ENCODE data around the gene ADD3.

ADD3 gene

DNA sequence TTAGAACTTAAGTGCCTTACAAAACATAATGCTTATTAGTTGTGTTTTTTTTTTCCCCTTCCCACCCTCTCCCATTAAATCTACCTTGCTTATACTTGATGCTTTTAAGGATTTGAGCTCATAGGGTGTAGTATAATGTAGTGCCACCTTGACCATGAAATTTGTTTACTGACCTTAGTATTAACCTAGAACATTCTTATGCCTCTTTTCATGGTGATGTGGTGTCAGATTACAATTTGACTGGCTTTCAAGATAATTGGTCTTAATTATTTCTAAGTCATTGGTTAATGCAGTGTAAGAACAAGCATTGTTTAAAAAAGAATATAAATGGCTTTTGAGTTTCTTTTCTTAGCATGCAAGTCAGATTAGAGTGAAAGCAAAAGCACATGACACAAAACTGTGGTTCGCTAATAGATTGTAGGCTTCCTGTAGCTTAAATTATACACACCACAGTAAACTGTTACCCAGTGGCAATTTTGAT lies 61.8 kb downstream of the ADD3 start:
- DNase-seq: peak; percentile 63

- no peak for DNase-seq
Observed at GRCh38 chr10:110073896-110074295, 66.1 kb downstream of the ADD3 start.

GRCh38 chr10:110074298-110074697 lies 66.5 kb downstream of the ADD3 start:
- DNase-seq: no peak

- no peak for DNase-seq
Observed at GRCh38 chr10:110074758-110075671, 67.2 kb downstream of the ADD3 start.

DNA sequence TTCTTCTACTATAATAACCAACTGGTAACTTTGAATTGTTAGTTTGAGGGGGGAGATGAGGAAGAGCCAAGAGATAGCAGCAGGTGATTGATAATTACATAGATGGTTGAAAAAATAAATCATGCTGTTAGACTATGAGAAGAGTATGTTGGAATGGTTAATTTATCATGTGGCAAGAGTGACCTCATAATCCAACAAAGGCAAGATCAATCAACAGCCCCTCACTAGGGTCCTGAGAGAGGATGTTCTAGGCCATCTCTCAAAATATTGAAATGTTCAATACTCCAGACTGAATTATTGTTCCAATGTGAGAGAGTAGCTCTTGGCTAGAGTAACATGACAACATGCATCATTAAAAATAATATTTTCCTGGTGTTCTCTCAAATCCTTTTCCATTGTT lies 67.9 kb downstream of the ADD3 start:
- DNase-seq: no peak

DNA sequence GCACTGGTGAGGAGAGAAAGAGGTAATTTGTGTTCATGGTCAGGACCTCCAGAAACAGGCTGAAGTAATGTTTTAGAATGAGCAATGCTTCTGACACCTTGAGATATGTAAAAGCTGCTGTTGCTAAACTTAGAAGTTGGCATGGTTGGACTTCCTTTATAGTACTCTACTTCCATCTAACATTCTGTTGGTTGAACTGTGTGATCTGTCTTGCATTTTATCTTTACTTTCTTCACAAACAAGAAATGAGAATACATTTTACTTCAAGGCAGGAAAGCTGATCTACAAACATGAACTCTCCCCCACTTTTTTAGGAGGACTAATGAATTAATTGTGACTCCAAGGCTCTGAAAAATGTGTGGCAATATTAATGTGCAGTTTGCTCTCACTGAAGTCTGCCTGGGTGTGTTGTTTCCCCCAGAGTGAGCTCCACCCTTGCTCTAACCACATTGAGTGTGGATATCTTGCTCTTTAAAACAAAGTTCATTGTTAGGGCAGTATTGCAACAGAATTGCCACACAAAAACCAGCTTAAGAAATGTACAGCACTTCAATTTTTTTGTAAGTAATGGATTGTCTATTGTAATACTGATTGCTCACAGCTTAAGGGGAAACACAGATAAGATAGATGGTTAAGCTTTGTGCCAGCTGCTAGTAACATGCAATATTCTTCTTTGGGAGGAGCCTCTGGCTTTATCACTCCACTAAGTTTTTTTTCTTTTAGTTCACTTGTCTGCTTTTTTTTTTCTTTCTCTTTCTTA lies 69.0 kb downstream of the ADD3 start:
- peak; percentile 66 for DNase-seq

DNA sequence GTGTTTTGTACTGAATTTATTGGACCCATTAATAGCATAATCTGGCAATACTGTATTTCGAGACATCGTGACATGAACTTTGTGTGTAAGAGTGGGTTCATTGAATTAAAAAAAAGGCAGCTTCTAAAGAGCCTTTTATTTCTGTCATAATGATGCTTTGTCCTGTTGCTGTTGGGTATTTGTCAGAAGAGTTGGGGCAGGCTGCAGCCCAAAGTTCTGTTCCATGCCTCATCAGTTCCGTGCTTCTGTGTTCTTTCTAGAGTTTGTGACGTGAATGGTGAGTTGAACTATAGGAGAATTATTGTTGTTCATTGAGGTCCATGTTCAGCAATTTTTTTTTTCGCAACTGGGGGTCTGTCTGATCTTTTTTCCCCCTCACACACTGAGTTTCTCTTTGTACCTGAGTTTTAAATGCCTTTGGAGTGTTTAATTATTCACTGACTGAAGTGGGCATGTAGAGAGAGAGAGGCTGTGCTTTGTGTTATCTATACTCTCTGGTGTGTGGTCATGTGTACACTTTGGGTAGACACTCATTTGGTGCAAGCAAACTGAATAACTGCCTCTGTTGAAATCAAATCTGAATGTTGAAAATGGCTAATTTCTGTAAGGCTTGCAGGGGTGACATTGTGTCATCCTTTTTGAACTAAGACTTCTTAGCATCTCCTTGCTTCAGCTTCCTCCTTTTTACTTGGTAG lies 69.8 kb downstream of the ADD3 start:
- no peak for DNase-seq

- DNase-seq: no peak
Observed at GRCh38 chr10:110078317-110078716, 70.5 kb downstream of the ADD3 start.

- peak; percentile 33 for DNase-seq
Observed at GRCh38 chr10:110081911-110082310, 74.1 kb downstream of the ADD3 start.

GRCh38 chr10:110083884-110084283 lies 76.1 kb downstream of the ADD3 start:
- DNase-seq: no peak

DNA sequence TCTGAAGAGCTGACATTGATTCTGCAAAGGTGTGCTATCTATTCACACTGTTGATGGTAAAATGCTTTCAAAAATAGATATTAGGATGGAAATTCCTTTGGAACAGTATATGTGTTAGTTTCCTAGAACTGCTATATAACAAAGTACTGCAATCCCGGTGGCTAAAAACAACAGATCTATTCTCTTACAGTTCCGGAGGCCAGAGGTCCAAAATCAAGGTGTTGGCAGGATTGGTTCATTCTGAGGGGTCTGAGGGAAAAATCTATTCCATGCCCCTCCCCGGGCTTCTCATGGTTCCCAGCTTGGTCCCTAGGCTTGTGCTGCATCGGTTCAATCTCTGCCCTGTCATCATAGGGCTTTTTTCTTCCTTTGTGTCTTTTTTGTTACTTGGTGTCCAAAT lies 79.9 kb downstream of the ADD3 start:
- DNase-seq: no peak

- no peak for DNase-seq
Observed at GRCh38 chr10:110088367-110089104, 80.8 kb downstream of the ADD3 start.

- no peak for DNase-seq
Observed at GRCh38 chr10:110091830-110092229, 84.0 kb downstream of the ADD3 start.

DNA sequence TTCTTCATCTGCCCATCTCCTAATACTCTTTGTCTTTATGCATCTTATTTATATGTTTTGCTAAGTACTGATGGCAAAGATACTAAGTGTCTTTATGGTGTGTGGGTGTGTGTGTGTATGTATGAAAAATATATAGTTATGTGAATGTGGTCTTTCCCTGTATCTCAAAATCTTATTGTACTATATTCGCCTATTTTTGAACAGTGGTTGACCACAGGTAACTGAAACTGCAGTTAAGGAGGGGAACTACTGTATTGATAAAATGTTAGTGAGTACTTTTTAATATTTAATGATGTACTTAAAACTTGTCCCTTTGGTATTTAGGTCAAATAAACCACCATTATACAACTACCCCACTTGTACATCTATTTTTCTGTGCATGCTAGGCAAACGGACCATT lies 85.9 kb downstream of the ADD3 start:
- no peak for DNase-seq

DNA sequence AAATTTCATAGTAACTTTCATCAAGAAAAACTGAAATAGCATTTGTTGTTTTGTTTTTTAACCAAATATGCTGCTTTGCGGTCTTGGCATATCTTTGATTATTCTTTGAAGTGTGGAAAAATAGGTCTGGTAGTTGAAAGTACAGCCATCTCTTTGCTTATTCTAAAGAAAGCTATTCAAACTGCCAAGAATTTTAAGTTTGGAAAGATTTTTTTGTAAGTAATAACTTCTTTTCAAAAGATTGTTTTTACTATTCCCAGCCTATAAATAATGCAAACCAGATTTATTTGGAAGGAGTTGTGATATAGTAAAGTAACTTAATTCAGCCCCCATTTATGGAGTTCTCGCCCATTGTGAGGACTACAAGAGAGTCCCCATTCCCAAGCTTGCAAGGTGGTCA lies 87.0 kb downstream of the ADD3 start:
- no peak for DNase-seq

DNA sequence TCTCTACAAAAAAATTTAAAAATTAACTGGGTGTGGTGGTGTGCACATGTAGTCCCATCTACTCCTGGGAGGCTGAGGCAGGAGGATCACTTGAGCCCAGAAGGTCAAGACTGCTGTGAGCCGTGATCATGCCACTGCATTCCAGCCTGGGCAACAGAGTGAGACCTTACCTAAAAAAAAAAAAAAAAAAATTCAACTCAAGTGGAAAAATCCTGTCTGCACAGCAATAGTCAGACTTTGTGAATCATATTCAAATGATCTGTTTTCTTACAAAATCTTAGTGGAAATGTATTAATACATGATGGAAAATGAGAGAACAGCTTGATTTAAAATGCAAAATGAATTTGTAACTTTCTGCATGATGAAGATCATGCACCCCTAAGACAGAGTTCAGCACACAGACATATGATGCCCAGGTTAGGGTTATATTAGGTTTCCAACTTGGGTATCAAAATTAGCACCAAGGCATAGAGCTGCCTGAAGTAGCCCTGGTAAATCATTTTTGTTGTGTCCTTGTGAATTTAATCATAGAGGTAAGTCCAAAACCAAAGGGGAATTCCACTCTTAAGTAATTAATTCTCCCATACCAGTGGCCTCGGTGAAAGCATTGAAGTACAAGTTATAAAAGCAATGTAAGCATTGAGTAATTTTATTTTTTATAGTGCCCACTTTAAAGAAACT lies 93.8 kb downstream of the ADD3 start:
- no peak for DNase-seq

- no peak for DNase-seq
Observed at GRCh38 chr10:110103921-110104461, 96.2 kb downstream of the ADD3 start.

- no peak for DNase-seq
Observed at GRCh38 chr10:110105873-110106272, 98.1 kb downstream of the ADD3 start.

DNA sequence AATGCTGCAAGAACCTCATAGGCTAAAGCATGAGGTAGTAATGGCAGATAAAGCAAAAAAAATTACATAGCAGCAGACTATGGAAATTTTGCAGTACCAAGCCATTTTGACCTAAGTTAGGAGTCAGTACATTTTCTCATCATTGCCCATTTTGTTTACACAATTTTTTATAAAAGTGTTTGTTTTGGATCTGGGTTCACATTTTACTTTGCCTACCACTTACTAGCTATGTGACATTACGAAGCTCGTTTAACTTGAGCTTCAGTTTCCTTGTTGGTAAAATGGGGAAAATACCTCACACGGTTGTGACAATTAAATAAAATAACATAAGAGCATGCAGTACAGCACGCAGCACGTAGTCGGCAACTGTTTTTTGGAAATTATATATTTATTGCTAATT lies 99.6 kb downstream of the ADD3 start:
- no peak for DNase-seq

- no peak for DNase-seq
Observed at GRCh38 chr10:110107887-110108286, 100.1 kb downstream of the ADD3 start.

- no peak for DNase-seq
Observed at GRCh38 chr10:110109511-110109910, 101.7 kb downstream of the ADD3 start.

DNA sequence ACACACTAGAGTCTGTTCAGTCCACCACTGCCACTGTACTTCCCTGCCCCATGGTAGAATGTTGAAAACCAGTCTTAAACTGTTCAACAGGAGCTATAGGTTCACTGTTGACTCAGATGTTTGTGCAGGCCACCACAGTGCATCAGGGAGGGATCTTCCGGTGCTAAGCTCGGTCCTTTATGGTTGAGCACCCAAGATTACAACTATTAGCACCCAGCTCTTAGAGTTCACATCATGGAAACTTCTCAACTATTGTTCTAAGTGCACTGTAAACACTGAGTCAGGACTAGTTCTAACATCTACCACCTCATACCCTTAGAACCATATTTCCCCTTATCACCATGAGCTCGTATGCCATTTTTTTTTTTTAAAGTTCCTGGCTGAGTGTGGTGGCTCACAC lies 102.6 kb downstream of the ADD3 start:
- no peak for DNase-seq

All from CD4-positive, alpha-beta T cell treated with Interleukin-21 for 1 hour (primary cell).